OCI-LY7 (cell line): ENCODE measurements around the gene CCDC13. TPM values are rescaled to one million over a fixed set of nuclear protein-coding genes. Genes with fewer than 3 reads are reported as not detected.

Experiments used
- BruUV-seq: library from RNA; stranded (reverse); fragments of 400-500 nt; replicated peaks from 2 replicates; lab custom pipeline; 2021; lab: Mats Ljungman, UMichigan
- CTCF ChIA-PET: fragments of 300-600 bp; sonication (Branson Sonifier 250); formaldehyde crosslinking; loops from one replicate; lab custom pipeline; 2022; ENCODE audit warnings: antibody characterized with exemption; ENCODE audit not compliant: unreplicated experiment; lab: Charles Lee
- POLR2A ChIA-PET: fragments of 300-600 bp; sonication (Branson Sonifier 250); formaldehyde crosslinking; loops from one replicate; lab custom pipeline; 2022; ENCODE audit warnings: antibody characterized with exemption; lab: Charles Lee
- DNase-seq: peaks from one replicate; pipeline ENCODE4 v3.0.0-alpha.2; 2015; ENCODE audit warnings: low spot score
- H2AFZ ChIP-seq: fragments of 200-600 bp; sonication (generic), shearing (Covaris generic); 2 replicates; pipeline ENCODE4 v1.6.1; 2014; ENCODE audit warnings: mild to moderate bottlenecking, antibody characterized with exemption, low read length, moderate library complexity
- H3K27ac ChIP-seq: fragments of 200-600 bp; sonication (generic); 2 replicates; pipeline ENCODE4 v1.5.1; 2014; ENCODE audit warnings: mixed run types, low read depth, mild to moderate bottlenecking, moderate library complexity, low read length, inconsistent platforms; ENCODE audit not compliant: poor library complexity, severe bottlenecking
- H3K36me3 ChIP-seq: fragments of 200-600 bp; sonication (generic); 2 replicates; pipeline ENCODE4 v1.6.1; 2014; ENCODE audit warnings: mild to moderate bottlenecking, antibody characterized with exemption, low read length, moderate library complexity, mixed read lengths; ENCODE audit not compliant: insufficient read depth
- H3K4me1 ChIP-seq: fragments of 200-600 bp; sonication (generic); 2 replicates; pipeline ENCODE4 v1.5.1; 2014; ENCODE audit warnings: mild to moderate bottlenecking, low read length; ENCODE audit not compliant: insufficient read depth, poor library complexity, severe bottlenecking
- H3K4me2 ChIP-seq: fragments of 200-600 bp; sonication (generic); 2 replicates; pipeline ENCODE4 v1.6.1; 2014; ENCODE audit warnings: mild to moderate bottlenecking, low read length
- H3K4me3 ChIP-seq: fragments of 200-600 bp; sonication (generic); 2 replicates; pipeline ENCODE4 v1.5.1; 2014; ENCODE audit warnings: mild to moderate bottlenecking, low read depth, low read length; ENCODE audit not compliant: poor library complexity, severe bottlenecking
- H3K79me2 ChIP-seq: fragments of 200-600 bp; sonication (generic); 2 replicates; pipeline ENCODE4 v1.6.1; 2016; ENCODE audit warnings: low read depth, mild to moderate bottlenecking, low read length, moderate library complexity, mixed read lengths; ENCODE audit not compliant: insufficient read depth
- H3K9me2 ChIP-seq: fragments of 200-600 bp; sonication (generic); 2 replicates; pipeline ENCODE4 v1.6.1; 2016; ENCODE audit warnings: mild to moderate bottlenecking, low read length, mixed read lengths; ENCODE audit not compliant: insufficient read depth
- H3K9me3 ChIP-seq: fragments of 200-600 bp; sonication (generic); 2 replicates; pipeline ENCODE4 v1.6.1; 2014; ENCODE audit warnings: mild to moderate bottlenecking, mixed run types, low read length, mixed read lengths
- H4K20me1 ChIP-seq: fragments of 200-600 bp; sonication (generic); 2 replicates; pipeline ENCODE4 v1.6.1; 2014; ENCODE audit warnings: mild to moderate bottlenecking, antibody characterized with exemption, low read length, moderate library complexity, mixed read lengths; ENCODE audit not compliant: insufficient read depth
- CTCF ChIP-seq: fragments of 200-600 bp; sonication (generic); conservative IDR thresholded peaks from 2 replicates; pipeline ENCODE4 v1.5.1; 2014; ENCODE audit warnings: mild to moderate bottlenecking, antibody characterized with exemption, low read length, moderate library complexity, mixed read lengths
- EZH2phosphoT487 ChIP-seq: fragments of 200-600 bp; sonication (generic); IDR thresholded peaks from 2 replicates; pipeline ENCODE4 v1.6.1; 2018; ENCODE audit warnings: low read depth, borderline replicate concordance, mild to moderate bottlenecking, mixed run types, antibody characterized with exemption, low read length, moderate library complexity, mixed read lengths
- intact Hi-C: fragments of 100-400 bp; cut with micrococcal nuclease; formaldehyde crosslinking; loops from one replicate; pipeline ENCODE4 v1.10.0; 2022; ENCODE audit not compliant: unreplicated experiment
- total RNA-seq, 2 experiments: library from RNA; depleted of rRNA in 1 of 2; stranded (reverse); fragments of >200 nt in 1 of 2; shearing (Covaris generic) in 1 of 2; gene quantifications; 2 replicates each; pipeline ENCODE4 v1.2.3, GENCODE V29; 2014 to 2022

The CCDC13 gene
- total RNA-seq, 2 experiments from 2014 or later: 1.4 TPM; not detected in 1

GRCh38 chr3:42764115-42764514 is 8.9 kb downstream of the CCDC13 start:
- H3K36me3 ChIP-seq: no peaks in the 10 kb centered on the region

GRCh38 chr3:42763021-42763420 is 10.0 kb downstream of the CCDC13 start:
- H3K79me2 ChIP-seq: no peaks in the 10 kb centered on the region
- no TSS peak for BruUV-seq
- ChIA-PET CTCF (no interaction called here), POLR2A (interaction anchor here (0.7 kb wide), 1 partner anchor 395 kb away, joined by 3 read pairs; no protein-coding TSS in a partner anchor)
- no peaks in the 10 kb centered on the region for H4K20me1 ChIP-seq
- H3K4me1 ChIP-seq: no peaks in the 10 kb centered on the region
- intact Hi-C loops: no loop called here
- H3K9me3 ChIP-seq: no peaks in the 10 kb centered on the region
- no peaks in the 10 kb centered on the region for H3K9me2 ChIP-seq
- H2AFZ ChIP-seq: no peak overlapping the region
- H3K4me2 ChIP-seq: no peak overlapping the region
- no peak overlapping the region for H3K27ac ChIP-seq
- no peak overlapping the region for H3K4me3 ChIP-seq
- peak; percentile 2 for DNase-seq
- TF ChIP-seq CTCF (no peak), EZH2phosphoT487 (no peak)
- no peaks in the 10 kb centered on the region for H3K36me3 ChIP-seq

More at GRCh38 chr3:42764115-42764514, 8.9 kb downstream of the CCDC13 start:
- H3K27ac ChIP-seq: no peak overlapping the region
- CTCF ChIA-PET: no interaction called here
- no peak for TF ChIP-seq CTCF
- TF ChIP-seq EZH2phosphoT487: no peak
- BruUV-seq: no TSS peak
- H3K4me2 ChIP-seq: no peak overlapping the region
- no peak overlapping the region for H2AFZ ChIP-seq
- no peak for DNase-seq
- H3K79me2 ChIP-seq: no peaks in the 10 kb centered on the region
- intact Hi-C loops: no loop called here
- H3K9me2 ChIP-seq: no peaks in the 10 kb centered on the region
- H3K4me3 ChIP-seq: no peak overlapping the region
- no peaks in the 10 kb centered on the region for H4K20me1 ChIP-seq
- H3K9me3 ChIP-seq: no peaks in the 10 kb centered on the region
- POLR2A ChIA-PET: no interaction called here
- H3K4me1 ChIP-seq: no peaks in the 10 kb centered on the region

- H3K4me2 ChIP-seq: no peak overlapping the region
- no TSS peak for BruUV-seq
These were observed 10.9 kb downstream of the CCDC13 start for GRCh38 chr3:42762046-42762724.

More at GRCh38 chr3:42762046-42762724, 10.9 kb downstream of the CCDC13 start:
- Histone ChIP-seq H2AFZ (no peak overlapping the region), H3K4me1 (no peaks in the 10 kb centered on the region), H3K9me3 (no peaks in the 10 kb centered on the region), H3K79me2 (no peaks in the 10 kb centered on the region), H3K36me3 (no peaks in the 10 kb centered on the region), H3K9me2 (no peaks in the 10 kb centered on the region), H3K4me3 (no peak overlapping the region), H4K20me1 (no peaks in the 10 kb centered on the region), H3K27ac (no peak overlapping the region)
- TF ChIP-seq EZH2phosphoT487: no peak
- TF ChIP-seq CTCF: no peak
- intact Hi-C loops: no loop called here
- ChIA-PET POLR2A (no interaction called here), CTCF (no interaction called here)
- no peak for DNase-seq
